ENCODE measurements around the gene CCDC126.
"Not testable (repeated sequence)": the region's sequence is repeated elsewhere in the genome, so short reads cannot be mapped to it uniquely, and the experiment has no call there.

The CCDC126 gene

GRCh38 chr7:23581975-23582374 lies 15.2 kb upstream of the CCDC126 start:
- not testable (repeated sequence) for H3K27ac ChIP-seq (ENCODE audit: low read length, poor library complexity, severe bottlenecking); H3K4me2 ChIP-seq (ENCODE audit: low read length, poor library complexity, severe bottlenecking); H2BK5ac ChIP-seq (ENCODE audit: low read depth, low read length, poor library complexity, severe bottlenecking); H3K79me1 ChIP-seq (replicated peaks; ENCODE audit: low read length, poor library complexity, severe bottlenecking); H3K36me3 ChIP-seq (ENCODE audit: control insufficient read depth in 1 of 2, insufficient read depth in 2 of 2, low read depth in 1 of 2, low read length in 2 of 2); H3K23ac ChIP-seq (ENCODE audit: low read length in 2 of 2); H3K18ac ChIP-seq (ENCODE audit: low read depth in 1 of 2, low read length in 2 of 2); H2BK15ac ChIP-seq (ENCODE audit: low read depth, poor library complexity, severe bottlenecking); H3K14ac ChIP-seq (ENCODE audit: low read length in 2 of 2); H2AK5ac ChIP-seq (ENCODE audit: low read length, severe bottlenecking); H3K9me3 ChIP-seq (ENCODE audit: control insufficient read depth, low read length); DNase-seq; H2AFZ ChIP-seq (ENCODE audit: low read depth, low read length); H3K9ac ChIP-seq (ENCODE audit: low read length); H3K4ac ChIP-seq (ENCODE audit: low read depth in 1 of 2, low read length in 2 of 2); H2BK12ac ChIP-seq (ENCODE audit: low read length in 2 of 2); H3K4me3 ChIP-seq (ENCODE audit: insufficient read depth in 1 of 2, low read depth in 1 of 2, low read length in 2 of 2); H3K4me1 ChIP-seq (ENCODE audit: control insufficient read depth, insufficient read depth, low read depth, low read length); H3K27me3 ChIP-seq (ENCODE audit: control insufficient read depth in 1 of 2, insufficient read depth in 1 of 2, low read length in 2 of 2); H4K91ac ChIP-seq (ENCODE audit: low read length); H4K8ac ChIP-seq (ENCODE audit: low read length); H2BK120ac ChIP-seq (ENCODE audit: low read depth, low read length)
- WGBS: 75% methylated on average over 1 of the region's 1 CpG

DNA sequence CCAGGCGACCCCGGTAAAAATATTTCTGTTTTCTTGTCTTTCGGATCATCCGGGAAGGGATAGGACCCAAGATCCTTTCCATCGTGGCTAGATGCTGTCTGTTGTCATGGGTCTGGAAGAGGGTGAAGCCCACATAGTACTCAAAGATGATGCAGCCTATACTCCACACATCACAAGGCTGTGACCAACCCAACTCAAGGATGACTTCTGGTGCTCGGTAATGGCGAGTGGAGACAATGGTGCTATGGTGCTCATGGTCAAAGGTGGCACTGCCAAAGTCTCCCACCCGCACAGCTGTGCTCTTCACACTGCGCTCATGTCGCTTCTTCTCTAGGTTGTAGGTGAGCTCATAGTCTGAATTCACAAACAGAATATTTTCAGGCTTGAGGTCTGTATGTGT lies 11.9 kb upstream of the CCDC126 start:
- not testable (repeated sequence) for H2BK12ac ChIP-seq (ENCODE audit: low read length in 2 of 2); DNase-seq; H3K4me3 ChIP-seq (ENCODE audit: insufficient read depth in 1 of 2, low read depth in 1 of 2, low read length in 2 of 2); H3K14ac ChIP-seq (ENCODE audit: low read length in 2 of 2); H4K91ac ChIP-seq (ENCODE audit: low read length); H3K79me1 ChIP-seq (replicated peaks; ENCODE audit: low read length, poor library complexity, severe bottlenecking); H2BK15ac ChIP-seq (ENCODE audit: low read depth, poor library complexity, severe bottlenecking); H3K4me1 ChIP-seq (ENCODE audit: control insufficient read depth, insufficient read depth, low read depth, low read length); H4K8ac ChIP-seq (ENCODE audit: low read length); H3K9me3 ChIP-seq (ENCODE audit: control insufficient read depth, low read length); H2AFZ ChIP-seq (ENCODE audit: low read depth, low read length); H3K9ac ChIP-seq (ENCODE audit: low read length); H2BK5ac ChIP-seq (ENCODE audit: low read depth, low read length, poor library complexity, severe bottlenecking); H3K18ac ChIP-seq (ENCODE audit: low read depth in 1 of 2, low read length in 2 of 2); H3K4ac ChIP-seq (ENCODE audit: low read depth in 1 of 2, low read length in 2 of 2); H3K23ac ChIP-seq (ENCODE audit: low read length in 2 of 2); H3K27ac ChIP-seq (ENCODE audit: low read length, poor library complexity, severe bottlenecking); H2AK5ac ChIP-seq (ENCODE audit: low read length, severe bottlenecking); H2BK120ac ChIP-seq (ENCODE audit: low read depth, low read length); H3K36me3 ChIP-seq (ENCODE audit: control insufficient read depth in 1 of 2, insufficient read depth in 2 of 2, low read depth in 1 of 2, low read length in 2 of 2); H3K4me2 ChIP-seq (ENCODE audit: low read length, poor library complexity, severe bottlenecking); H3K27me3 ChIP-seq (ENCODE audit: control insufficient read depth in 1 of 2, insufficient read depth in 1 of 2, low read length in 2 of 2)
- 96% methylated on average over 9 of the region's 10 CpGs for WGBS

DNA sequence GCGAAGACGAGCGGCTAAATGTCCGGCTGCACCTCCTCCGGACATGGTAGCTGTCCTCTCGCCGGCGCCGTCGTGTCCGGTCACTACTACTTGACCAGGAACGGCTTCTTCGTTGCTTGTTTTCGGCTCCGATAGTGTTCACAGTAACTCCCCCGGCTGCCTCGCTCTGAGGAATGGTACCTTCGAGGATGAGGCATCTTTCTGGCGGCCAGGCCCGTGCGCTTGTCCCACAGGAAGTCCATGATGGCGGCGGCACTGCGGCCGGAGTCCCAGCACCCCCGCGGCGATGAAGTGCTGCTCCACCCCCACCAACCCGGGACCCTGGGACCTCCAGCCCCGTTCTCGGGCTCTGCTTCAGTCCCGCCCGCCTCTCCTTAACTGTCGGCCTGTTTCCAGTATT lies 11.0 kb upstream of the CCDC126 start:
- Histone ChIP-seq H3K18ac (ENCODE audit: low read depth in 1 of 2, low read length in 2 of 2) (no peak overlapping the region), H2BK15ac (ENCODE audit: low read depth, poor library complexity, severe bottlenecking) (no peak overlapping the region), H2BK120ac (ENCODE audit: low read depth, low read length) (no peak overlapping the region), H3K4me3 (ENCODE audit: insufficient read depth in 1 of 2, low read depth in 1 of 2, low read length in 2 of 2) (no peak overlapping the region), H3K79me1 (replicated peaks; ENCODE audit: low read length, poor library complexity, severe bottlenecking) (no peaks in the 10 kb centered on the region), H3K27ac (ENCODE audit: low read length, poor library complexity, severe bottlenecking) (no peak overlapping the region), H3K23ac (ENCODE audit: low read length in 2 of 2) (no peak overlapping the region), H2BK5ac (ENCODE audit: low read depth, low read length, poor library complexity, severe bottlenecking) (no peak overlapping the region), H4K8ac (ENCODE audit: low read length) (no peak overlapping the region), H3K27me3 (ENCODE audit: control insufficient read depth in 1 of 2, insufficient read depth in 1 of 2, low read length in 2 of 2) (no peaks in the 10 kb centered on the region), H2AK5ac (ENCODE audit: low read length, severe bottlenecking) (no peak overlapping the region), H3K36me3 (ENCODE audit: control insufficient read depth in 1 of 2, insufficient read depth in 2 of 2, low read depth in 1 of 2, low read length in 2 of 2) (no peaks in the 10 kb centered on the region), H3K4me2 (ENCODE audit: low read length, poor library complexity, severe bottlenecking) (no peak overlapping the region), H4K91ac (ENCODE audit: low read length) (no peak overlapping the region), H3K4me1 (ENCODE audit: control insufficient read depth, insufficient read depth, low read depth, low read length) (no peaks in the 10 kb centered on the region), H3K14ac (ENCODE audit: low read length in 2 of 2) (no peak overlapping the region), H3K9me3 (ENCODE audit: control insufficient read depth, low read length) (no peaks in the 10 kb centered on the region), H2BK12ac (ENCODE audit: low read length in 2 of 2) (no peak overlapping the region), H2AFZ (ENCODE audit: low read depth, low read length) (no peak overlapping the region), H3K4ac (ENCODE audit: low read depth in 1 of 2, low read length in 2 of 2) (no peak overlapping the region), H3K9ac (ENCODE audit: low read length) (no peak overlapping the region)
- no peak for DNase-seq
- 94% methylated on average over 34 of the region's 34 CpGs for WGBS

DNA sequence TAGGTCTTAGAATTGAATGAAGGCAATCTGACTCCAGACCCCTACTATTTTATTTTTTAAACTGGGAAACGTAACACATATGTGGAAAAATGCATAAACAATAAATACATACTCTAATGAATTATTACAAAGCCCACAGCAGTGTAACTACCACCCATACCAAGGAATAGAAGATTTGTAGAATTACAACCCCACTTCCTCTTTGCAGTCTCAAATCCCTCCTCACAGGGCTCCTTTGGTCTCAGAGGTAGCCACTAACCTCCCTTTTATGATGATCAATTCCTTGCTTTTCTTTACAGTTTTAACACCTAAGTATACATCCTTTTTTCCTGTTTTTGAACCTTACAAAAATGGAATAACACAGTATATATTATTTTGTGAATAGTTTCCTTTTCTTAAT lies 6.7 kb upstream of the CCDC126 start:
- Histone ChIP-seq H4K91ac (ENCODE audit: low read length) (no peak overlapping the region), H3K36me3 (ENCODE audit: control insufficient read depth in 1 of 2, insufficient read depth in 2 of 2, low read depth in 1 of 2, low read length in 2 of 2) (no peaks in the 10 kb centered on the region), H2BK12ac (ENCODE audit: low read length in 2 of 2) (no peak overlapping the region), H3K27me3 (ENCODE audit: control insufficient read depth in 1 of 2, insufficient read depth in 1 of 2, low read length in 2 of 2) (no peaks in the 10 kb centered on the region), H3K4me1 (ENCODE audit: control insufficient read depth, insufficient read depth, low read depth, low read length) (no peaks in the 10 kb centered on the region), H2BK5ac (ENCODE audit: low read depth, low read length, poor library complexity, severe bottlenecking) (no peak overlapping the region), H3K27ac (ENCODE audit: low read length, poor library complexity, severe bottlenecking) (no peak overlapping the region), H2AFZ (ENCODE audit: low read depth, low read length) (no peak overlapping the region), H4K8ac (ENCODE audit: low read length) (no peak overlapping the region), H3K4ac (ENCODE audit: low read depth in 1 of 2, low read length in 2 of 2) (no peak overlapping the region), H3K4me2 (ENCODE audit: low read length, poor library complexity, severe bottlenecking) (no peak overlapping the region), H2BK120ac (ENCODE audit: low read depth, low read length) (no peak overlapping the region), H3K18ac (ENCODE audit: low read depth in 1 of 2, low read length in 2 of 2) (no peak overlapping the region), H3K4me3 (ENCODE audit: insufficient read depth in 1 of 2, low read depth in 1 of 2, low read length in 2 of 2) (no peak overlapping the region), H3K23ac (ENCODE audit: low read length in 2 of 2) (no peak overlapping the region), H2BK15ac (ENCODE audit: low read depth, poor library complexity, severe bottlenecking) (no peak overlapping the region), H3K9ac (ENCODE audit: low read length) (no peak overlapping the region), H3K14ac (ENCODE audit: low read length in 2 of 2) (no peak overlapping the region), H2AK5ac (ENCODE audit: low read length, severe bottlenecking) (no peak overlapping the region), H3K9me3 (ENCODE audit: control insufficient read depth, low read length) (no peaks in the 10 kb centered on the region), H3K79me1 (replicated peaks; ENCODE audit: low read length, poor library complexity, severe bottlenecking) (no peaks in the 10 kb centered on the region)
- no peak for DNase-seq
- 83% methylated on average over 1 of the region's 1 CpG for WGBS

All from mesenchymal stem cell (in vitro differentiated cells and primary cell).